NB4 (cell line): ENCODE results near the gene ANTXR1.

Experiments
- POLR2A ChIP-seq: IDR thresholded peaks from 2 replicates; pipeline ENCODE4 v1.6.1; 2011; ENCODE audit warnings: mild to moderate bottlenecking; ENCODE audit not compliant: insufficient read length; ENCODE audit errors: extremely low read depth
- TF ChIP-seq, protein P1 (sequence below): IDR thresholded peaks from one replicate; pipeline ENCODE4 v1.5.1; 2012; ENCODE audit warnings: low read depth, low read length

DNA sequence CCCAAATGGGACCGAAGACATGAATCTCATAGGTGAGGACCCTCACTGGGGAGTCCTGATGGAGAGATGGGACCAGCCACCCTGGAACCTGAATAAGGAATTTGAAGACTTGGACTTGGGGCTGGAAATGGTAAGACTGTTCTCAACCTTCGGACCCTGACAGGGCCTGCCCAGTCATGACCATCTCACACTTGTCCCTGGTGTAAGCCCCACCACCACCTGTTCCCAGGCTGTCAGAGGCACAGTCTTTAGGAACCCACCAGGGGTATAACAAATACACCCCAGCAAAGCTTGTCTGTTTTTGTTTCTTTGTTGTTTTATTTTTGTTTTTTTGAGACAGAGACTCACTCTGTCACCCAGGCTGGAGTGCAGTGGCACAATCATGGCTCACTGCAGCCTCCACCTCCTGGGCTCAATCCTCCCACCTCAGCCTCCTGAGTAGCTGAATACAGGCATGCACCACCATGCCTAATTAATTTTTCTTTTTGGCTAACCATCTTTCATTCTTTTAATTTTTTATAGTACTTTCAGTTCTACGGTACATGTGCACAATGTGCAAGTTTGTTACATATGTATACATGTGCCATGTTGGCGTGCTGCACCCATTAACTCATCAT lies 267.9 kb downstream of the ANTXR1 start:
- TF ChIP-seq POLR2A = no peak
- TF ChIP-seq, protein P1, sequence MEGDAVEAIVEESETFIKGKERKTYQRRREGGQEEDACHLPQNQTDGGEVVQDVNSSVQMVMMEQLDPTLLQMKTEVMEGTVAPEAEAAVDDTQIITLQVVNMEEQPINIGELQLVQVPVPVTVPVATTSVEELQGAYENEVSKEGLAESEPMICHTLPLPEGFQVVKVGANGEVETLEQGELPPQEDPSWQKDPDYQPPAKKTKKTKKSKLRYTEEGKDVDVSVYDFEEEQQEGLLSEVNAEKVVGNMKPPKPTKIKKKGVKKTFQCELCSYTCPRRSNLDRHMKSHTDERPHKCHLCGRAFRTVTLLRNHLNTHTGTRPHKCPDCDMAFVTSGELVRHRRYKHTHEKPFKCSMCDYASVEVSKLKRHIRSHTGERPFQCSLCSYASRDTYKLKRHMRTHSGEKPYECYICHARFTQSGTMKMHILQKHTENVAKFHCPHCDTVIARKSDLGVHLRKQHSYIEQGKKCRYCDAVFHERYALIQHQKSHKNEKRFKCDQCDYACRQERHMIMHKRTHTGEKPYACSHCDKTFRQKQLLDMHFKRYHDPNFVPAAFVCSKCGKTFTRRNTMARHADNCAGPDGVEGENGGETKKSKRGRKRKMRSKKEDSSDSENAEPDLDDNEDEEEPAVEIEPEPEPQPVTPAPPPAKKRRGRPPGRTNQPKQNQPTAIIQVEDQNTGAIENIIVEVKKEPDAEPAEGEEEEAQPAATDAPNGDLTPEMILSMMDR = no peak
